GM23248 (cell line): ENCODE measurements around the gene TRERF1.

Experiments used
- EZH2 ChIP-seq: fragments of 200-600 bp; sonication (generic); IDR thresholded peaks from 2 replicates; pipeline ENCODE4 v1.6.1; 2018; ENCODE audit warnings: antibody characterized with exemption, mild to moderate bottlenecking; ENCODE audit not compliant: insufficient read depth, poor library complexity, severe bottlenecking
- EZH2phosphoT487 ChIP-seq: fragments of 200-600 bp; sonication (generic); IDR thresholded peaks from 2 replicates; pipeline ENCODE4 v1.6.1; 2018; ENCODE audit warnings: antibody characterized with exemption, moderate library complexity, mild to moderate bottlenecking, low read depth; ENCODE audit not compliant: insufficient read depth

GRCh38 chr6:42452171-42453030, 675 bp upstream of the TRERF1 start:
- no peak for TF ChIP-seq EZH2
- TF ChIP-seq EZH2phosphoT487, result no peak
